HG02610 (cell line): ENCODE results near the gene MACF1.

Experiments
- ATAC-seq: cut with Tn5 transposase; IDR thresholded peaks from one replicate; pipeline ENCODE4 v1.9.1; 2021; ENCODE audit warnings: mild to moderate bottlenecking, moderate library complexity; ENCODE audit not compliant: unreplicated experiment

MACF1 gene

DNA sequence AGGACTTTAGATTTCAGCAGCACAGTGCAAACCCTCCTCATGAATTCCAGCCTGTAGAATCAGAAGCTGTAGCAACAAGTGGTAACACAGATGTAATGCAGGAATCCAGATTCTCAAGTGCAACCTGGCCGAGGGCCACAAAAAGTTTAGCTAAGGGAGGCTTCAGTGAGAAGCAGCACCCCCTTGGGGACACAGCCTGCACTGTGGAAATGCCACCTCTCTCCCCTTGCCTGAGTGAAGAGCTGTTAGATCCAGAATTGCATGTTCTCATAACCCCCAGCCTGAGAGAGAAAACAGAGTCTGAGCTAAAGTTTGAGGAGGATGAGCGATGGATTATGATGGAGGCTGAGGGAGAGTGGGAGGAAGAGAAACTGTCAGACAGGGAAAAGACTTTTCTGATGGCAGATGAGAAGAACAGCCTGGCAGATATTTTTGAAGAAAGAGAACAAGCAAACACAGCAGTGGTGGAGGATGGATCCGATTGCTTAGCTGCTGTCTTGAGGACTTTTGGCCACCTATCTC lies 206.5 kb downstream of the MACF1 start:
- no peak for ATAC-seq

GRCh38 chr1:39411526-39412478 lies 207.3 kb downstream of the MACF1 start:
- no peak for ATAC-seq

- no peak for ATAC-seq
Observed at GRCh38 chr1:39412892-39413291, 208.4 kb downstream of the MACF1 start.

DNA sequence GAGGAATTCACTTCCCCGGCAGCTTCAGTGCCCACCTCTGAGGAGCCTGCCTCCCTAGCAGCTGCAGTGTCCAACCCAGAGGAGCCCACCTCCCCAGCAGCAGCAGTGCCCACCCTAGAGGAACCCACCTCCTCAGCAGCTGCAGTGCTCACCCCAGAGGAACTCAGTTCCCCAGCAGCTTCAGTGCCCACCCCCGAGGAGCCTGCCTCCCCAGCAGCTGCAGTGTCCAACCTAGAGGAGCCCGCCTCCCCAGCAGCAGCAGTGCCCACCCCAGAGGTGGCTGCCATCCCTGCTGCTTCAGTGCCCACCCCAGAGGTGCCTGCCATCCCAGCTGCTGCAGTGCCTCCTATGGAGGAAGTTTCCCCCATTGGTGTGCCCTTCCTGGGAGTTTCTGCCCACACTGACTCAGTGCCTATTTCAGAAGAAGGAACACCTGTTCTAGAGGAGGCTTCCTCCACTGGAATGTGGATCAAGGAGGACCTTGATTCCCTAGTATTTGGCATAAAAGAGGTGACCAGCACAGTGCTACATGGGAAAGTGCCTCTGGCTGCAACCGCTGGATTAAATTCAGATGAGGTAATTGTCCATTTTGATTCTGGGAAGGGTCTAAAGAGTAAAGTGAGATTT lies 209.5 kb downstream of the MACF1 start:
- no peak for ATAC-seq

- no peak for ATAC-seq
Observed at GRCh38 chr1:39415553-39415952, 211.1 kb downstream of the MACF1 start.

DNA sequence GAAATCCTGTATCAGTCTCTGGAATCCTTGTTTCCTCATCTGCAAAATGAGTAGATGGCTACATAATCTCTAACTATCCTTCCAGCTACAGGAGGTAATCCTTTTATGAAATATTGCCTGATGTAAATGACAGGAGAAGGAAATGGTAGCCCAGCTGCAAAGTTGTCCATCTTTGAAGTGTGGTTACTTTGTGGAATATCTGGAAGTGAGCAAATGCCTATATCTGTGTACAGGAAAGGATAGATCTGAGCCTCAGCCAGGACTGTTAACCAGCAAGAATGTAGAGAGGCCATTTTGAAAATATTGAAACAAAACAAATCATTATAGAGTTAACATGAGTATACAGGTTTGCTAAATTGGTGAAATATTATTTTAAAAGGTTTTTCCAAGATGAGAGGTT lies 212.1 kb downstream of the MACF1 start:
- ATAC-seq: no peak

DNA sequence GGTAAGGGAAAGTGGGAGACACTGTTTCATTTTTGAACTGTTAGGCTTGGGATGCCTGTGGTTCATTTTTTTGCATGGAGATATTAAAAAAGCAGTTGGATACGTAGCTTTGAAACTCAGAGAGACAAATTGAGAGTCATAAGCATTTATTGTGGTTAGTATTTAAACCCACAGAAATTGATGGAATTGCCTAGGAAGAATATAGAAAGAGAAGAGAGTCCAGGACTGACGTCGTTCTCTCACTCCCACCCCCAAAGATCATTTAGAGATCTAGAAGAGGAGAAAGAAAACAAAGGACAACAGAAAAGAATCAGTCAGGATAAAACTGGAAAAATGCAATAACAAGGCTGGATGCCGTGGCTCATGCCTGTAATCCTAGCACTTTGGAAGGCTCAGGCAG lies 213.7 kb downstream of the MACF1 start:
- ATAC-seq: no peak

GRCh38 chr1:39420493-39420892 lies 216.0 kb downstream of the MACF1 start:
- no peak for ATAC-seq

- no peak for ATAC-seq
Observed at GRCh38 chr1:39422614-39423013, 218.1 kb downstream of the MACF1 start.

GRCh38 chr1:39425151-39425550 lies 220.7 kb downstream of the MACF1 start:
- ATAC-seq: no peak

GRCh38 chr1:39425634-39426033 lies 221.1 kb downstream of the MACF1 start:
- no peak for ATAC-seq

GRCh38 chr1:39426346-39426745 lies 221.9 kb downstream of the MACF1 start:
- ATAC-seq: no peak

DNA sequence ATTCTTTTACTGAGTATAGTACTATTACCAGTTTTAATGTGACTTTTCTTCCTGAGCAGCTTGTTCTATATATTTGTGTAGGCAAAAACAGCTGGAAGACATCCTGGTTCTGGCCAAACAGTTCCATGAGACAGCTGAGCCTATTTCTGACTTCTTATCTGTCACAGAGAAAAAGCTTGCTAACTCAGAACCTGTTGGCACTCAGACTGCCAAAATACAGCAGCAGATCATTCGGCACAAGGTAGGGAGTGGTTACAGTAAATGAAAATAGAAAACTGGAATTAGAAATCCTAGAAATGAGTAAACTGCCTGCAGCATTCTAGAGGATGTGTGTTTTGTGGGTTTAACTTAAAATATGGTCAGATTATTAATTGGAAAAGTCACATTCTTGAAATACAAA lies 222.9 kb downstream of the MACF1 start:
- ATAC-seq: no peak

- ATAC-seq: no peak
Observed at GRCh38 chr1:39427912-39428311, 223.4 kb downstream of the MACF1 start.

GRCh38 chr1:39431927-39432326 lies 227.4 kb downstream of the MACF1 start:
- ATAC-seq: no peak

DNA sequence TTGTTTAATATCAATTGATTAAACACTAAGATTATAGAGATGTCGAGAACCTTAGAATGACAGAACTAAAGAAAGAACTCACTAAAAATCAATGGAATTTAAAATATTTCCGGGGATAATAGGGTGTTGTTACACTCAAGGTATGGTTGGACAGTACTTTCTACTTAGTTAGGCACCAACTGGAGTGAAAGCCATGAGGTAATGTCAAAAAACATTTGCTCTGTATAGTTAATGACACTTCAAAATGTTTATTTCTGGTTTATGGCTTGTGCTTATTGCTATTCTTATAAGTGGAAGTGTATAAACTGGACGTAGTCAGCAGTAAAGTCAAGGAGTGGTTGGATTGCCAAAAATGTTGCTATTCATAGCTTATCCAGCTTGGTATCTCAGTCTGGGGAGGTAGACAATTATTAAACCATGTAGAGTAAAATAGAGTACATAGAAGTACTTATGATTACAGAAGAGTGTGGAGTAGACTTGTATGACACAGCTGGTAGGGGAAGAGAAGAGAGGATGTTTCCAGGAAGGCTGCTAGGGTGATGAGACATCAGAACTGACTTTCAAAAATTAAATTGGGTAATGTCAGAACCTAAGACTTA lies 230.4 kb downstream of the MACF1 start:
- no peak for ATAC-seq

DNA sequence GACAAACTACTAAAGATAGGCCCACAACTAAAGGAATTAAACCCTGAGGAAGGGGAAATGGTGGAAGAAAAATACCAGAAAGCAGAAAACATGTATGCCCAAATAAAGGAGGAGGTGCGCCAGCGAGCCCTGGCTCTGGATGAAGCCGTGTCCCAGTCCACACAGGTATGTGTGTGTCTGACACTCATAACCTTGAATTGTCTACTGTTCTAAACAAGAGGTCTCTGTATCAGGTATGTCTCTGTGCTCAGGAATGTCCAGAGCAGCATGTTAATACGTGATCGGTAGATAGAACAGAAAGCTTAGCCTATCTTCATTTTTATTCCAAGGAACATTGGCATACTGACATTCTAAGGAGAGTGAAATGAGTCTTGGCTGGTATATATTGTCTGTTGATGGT lies 231.1 kb downstream of the MACF1 start:
- ATAC-seq: no peak

- ATAC-seq: no peak
Observed at GRCh38 chr1:39436842-39437241, 232.3 kb downstream of the MACF1 start.

DNA sequence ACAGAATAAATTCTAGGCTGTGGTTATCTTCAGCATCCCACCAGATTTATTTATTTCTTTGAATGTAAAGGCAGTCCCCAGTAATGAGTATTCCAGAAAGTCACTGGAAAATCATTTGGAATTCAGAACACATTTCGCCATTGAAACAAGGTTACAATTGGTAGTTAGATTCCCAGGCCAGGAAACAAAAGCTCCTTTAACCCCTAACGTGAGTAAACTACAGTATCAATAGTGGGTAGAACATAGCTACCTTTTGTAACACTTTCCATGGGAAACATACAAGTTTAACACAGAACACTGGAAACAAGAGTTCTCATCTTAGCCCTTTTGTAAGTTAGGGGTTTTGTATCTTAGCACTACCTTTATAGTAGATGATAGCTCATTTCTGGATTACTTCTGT lies 233.5 kb downstream of the MACF1 start:
- no peak for ATAC-seq

DNA sequence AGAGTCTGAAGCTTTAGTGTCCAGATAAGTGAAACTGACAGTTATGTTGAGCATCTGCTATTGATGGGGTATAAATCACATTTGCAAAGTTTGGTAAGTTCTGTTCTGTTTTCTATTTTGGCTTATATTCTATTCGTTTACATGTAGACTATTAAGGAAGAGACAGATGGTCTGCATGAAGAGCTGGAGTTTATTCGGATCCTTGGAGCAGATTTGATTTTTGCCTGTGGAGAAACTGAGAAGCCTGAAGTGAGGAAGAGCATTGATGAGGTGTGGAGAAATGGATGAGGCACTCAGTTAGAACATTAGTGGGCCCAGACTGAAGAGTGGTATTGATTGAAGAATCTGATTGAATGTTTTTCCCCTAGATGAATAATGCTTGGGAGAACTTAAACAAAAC lies 236.4 kb downstream of the MACF1 start:
- no peak for ATAC-seq

DNA sequence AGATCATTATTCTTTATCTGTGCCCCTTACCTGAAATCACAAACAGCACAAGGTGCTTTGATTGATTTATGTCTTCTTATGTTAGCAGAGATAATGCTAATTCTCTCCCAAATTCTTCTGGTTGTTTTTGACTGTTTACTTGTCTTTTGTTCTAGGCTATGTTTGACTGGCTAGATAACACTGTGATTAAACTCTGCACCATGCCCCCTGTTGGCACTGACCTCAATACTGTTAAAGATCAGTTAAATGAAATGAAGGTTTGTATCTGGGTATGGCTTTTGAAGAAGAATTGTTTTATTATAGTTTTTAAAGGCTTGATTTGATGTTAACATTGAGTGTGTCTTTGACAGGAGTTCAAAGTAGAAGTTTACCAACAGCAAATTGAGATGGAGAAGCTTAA lies 237.3 kb downstream of the MACF1 start:
- no peak for ATAC-seq

DNA sequence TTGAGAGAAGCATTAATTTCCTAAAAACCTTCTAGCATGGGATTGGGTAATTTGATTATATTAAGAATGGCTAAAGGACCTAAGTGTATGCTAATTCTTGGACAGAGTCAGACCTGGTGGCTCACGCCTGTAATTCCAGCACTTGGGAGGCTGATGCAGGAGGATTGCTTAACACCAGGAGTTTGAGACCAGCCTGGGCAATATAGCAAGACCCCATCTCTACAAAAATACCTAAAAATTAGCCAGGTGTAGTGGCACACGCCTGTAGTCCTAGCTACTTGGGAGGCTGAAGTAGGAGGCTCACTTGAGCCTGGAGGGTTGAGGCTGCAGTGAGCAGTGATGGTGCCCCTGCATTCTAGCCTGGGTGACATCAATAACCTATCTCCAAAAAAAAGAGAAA lies 241.1 kb downstream of the MACF1 start:
- ATAC-seq: no peak
